ENCODE results near the gene PCED1A. TPM values are rescaled to one million over a fixed set of nuclear protein-coding genes. Genes with fewer than 3 reads are reported as not detected.

PCED1A gene
- total and polyA plus RNA-seq, 2 of the 8 experiments (the other 6 are each of a cell fraction or from before 2014, with no cell fraction given): 13.4 to 18.9 TPM

GRCh38 chr20:2820896-2821869, 19.3 kb downstream of the PCED1A start (continued):
- no peak for TF ChIP-seq KDM1A (IDR thresholded peaks at IDR 0.05; ENCODE audit: borderline replicate concordance, low read length)
- TF ChIP-seq ATF3 (IDR thresholded peaks at IDR 0.05; ENCODE audit: insufficient read depth, low read depth, low read length): no peak
- peak; percentile 32 for TF ChIP-seq KDM4A (IDR thresholded peaks at IDR 0.05; ENCODE audit: low read depth, low read length, severe bottlenecking)
- peak; percentile 69 for TF ChIP-seq SUZ12 (IDR thresholded peaks at IDR 0.05; ENCODE audit: low read length)
- no peak for TF ChIP-seq SIX5 (IDR thresholded peaks at IDR 0.05; ENCODE audit: low read depth, low read length)
- no peak for TF ChIP-seq HDAC6 (IDR thresholded peaks at IDR 0.05; ENCODE audit: low read depth, low read length)
- TF ChIP-seq, protein P1, sequence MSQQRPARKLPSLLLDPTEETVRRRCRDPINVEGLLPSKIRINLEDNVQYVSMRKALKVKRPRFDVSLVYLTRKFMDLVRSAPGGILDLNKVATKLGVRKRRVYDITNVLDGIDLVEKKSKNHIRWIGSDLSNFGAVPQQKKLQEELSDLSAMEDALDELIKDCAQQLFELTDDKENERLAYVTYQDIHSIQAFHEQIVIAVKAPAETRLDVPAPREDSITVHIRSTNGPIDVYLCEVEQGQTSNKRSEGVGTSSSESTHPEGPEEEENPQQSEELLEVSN (IDR thresholded peaks at IDR 0.05): peak; percentile 71
- no peak for TF ChIP-seq RFX5 (IDR thresholded peaks at IDR 0.05; ENCODE audit: borderline replicate concordance, low read depth, low read length)
- TF ChIP-seq RNF2 (IDR thresholded peaks at IDR 0.05; ENCODE audit: borderline replicate concordance, low read depth, low read length, missing control alignments, poor library complexity, severe bottlenecking): no peak
- TF ChIP-seq CBX8 (IDR thresholded peaks at IDR 0.05; ENCODE audit: borderline replicate concordance, low read depth, low read length): no peak
- no peak for TF ChIP-seq KDM5A (IDR thresholded peaks at IDR 0.05; ENCODE audit: low read length)

Measured in H1 (cell line).